T-helper 1 cell treated with Interleukin-12 subunit alpha and Interleukin-12 subunit beta and Interleukin-4 antibody, amounts not matched to agents 30 μg/mL and 1 μg/mL, for 36 hours (primary cell): ENCODE results near the gene FAM161A.
"Not testable (repeated sequence)": the region's sequence is repeated elsewhere in the genome, so short reads cannot be mapped to it uniquely, and the experiment has no call there.

Experiments
- H3K27ac Mint-ChIP-seq: one replicate; pipeline ENCODE4 v1.8.0; 2021; ENCODE audit warnings: mild to moderate bottlenecking, mixed read lengths
- H3K27me3 Mint-ChIP-seq: one replicate; pipeline ENCODE4 v1.8.0; 2021; ENCODE audit warnings: low read depth, mixed read lengths
- H3K36me3 Mint-ChIP-seq: one replicate; pipeline ENCODE4 v1.8.0; 2021; ENCODE audit warnings: low read depth, mixed read lengths
- H3K4me1 Mint-ChIP-seq: one replicate; pipeline ENCODE4 v1.8.0; 2021; ENCODE audit warnings: low read depth, mixed read lengths
- H3K4me3 Mint-ChIP-seq: one replicate; pipeline ENCODE4 v1.8.0; 2021; ENCODE audit warnings: mild to moderate bottlenecking, moderate library complexity, mixed read lengths
- H3K9me3 Mint-ChIP-seq: one replicate; pipeline ENCODE4 v1.8.0; 2021; ENCODE audit warnings: mixed read lengths

Gene FAM161A, protein sequence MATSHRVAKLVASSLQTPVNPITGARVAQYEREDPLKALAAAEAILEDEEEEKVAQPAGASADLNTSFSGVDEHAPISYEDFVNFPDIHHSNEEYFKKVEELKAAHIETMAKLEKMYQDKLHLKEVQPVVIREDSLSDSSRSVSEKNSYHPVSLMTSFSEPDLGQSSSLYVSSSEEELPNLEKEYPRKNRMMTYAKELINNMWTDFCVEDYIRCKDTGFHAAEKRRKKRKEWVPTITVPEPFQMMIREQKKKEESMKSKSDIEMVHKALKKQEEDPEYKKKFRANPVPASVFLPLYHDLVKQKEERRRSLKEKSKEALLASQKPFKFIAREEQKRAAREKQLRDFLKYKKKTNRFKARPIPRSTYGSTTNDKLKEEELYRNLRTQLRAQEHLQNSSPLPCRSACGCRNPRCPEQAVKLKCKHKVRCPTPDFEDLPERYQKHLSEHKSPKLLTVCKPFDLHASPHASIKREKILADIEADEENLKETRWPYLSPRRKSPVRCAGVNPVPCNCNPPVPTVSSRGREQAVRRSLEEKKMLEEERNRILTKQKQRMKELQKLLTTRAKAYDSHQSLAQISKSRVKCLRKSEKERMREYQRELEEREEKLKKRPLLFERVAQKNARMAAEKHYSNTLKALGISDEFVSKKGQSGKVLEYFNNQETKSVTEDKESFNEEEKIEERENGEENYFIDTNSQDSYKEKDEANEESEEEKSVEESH

DNA sequence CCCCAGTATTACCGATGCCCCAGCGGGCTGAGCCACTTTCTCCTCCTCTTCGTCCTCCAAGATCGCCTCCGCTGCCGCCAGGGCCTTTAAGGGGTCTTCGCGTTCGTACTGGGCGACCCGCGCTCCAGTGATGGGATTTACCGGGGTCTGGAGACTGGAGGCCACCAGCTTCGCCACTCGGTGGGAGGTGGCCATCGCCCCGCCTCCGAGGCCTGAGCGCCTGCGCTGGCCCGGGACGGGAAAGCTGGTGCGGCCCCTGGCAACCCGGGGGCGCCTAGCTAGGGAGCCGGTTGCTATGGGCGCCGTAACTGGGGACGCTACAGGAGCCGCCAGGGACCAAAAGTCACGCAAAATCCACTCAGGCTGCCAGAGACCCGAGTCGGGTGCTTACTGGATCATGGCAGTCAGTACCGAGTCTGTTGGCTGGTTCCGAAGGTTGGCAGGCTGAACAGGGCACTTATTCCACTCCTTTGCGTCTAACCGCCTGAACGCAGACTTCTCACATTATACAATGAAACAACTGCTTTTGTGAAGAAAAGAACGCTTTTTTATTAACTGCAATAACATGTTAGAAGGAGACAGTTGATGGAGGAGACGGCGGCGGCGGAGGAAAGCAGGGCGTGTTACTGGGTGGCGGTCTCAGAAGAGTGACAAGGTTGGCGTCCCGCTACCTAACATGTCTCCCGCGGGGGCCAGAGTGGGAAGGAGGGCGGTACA is at the start of gene FAM161A:
FAM161A (minus strand) TSS at position 214 of the 717 bp plus-strand sequence; CDS start at position 195, 19 bp downstream.
- Mint-ChIP-seq H3K27ac (peak within 1 kb of the TSS; percentile 89), H3K27me3 (no peaks in the 10 kb centered on the region), H3K4me1 (peaks cover 19% of the 10 kb centered on the region), H3K36me3 (no peaks in the 10 kb centered on the region), H3K4me3 (peak within 1 kb of the TSS; percentile 89), H3K9me3 (no peaks in the 10 kb centered on the region)

DNA sequence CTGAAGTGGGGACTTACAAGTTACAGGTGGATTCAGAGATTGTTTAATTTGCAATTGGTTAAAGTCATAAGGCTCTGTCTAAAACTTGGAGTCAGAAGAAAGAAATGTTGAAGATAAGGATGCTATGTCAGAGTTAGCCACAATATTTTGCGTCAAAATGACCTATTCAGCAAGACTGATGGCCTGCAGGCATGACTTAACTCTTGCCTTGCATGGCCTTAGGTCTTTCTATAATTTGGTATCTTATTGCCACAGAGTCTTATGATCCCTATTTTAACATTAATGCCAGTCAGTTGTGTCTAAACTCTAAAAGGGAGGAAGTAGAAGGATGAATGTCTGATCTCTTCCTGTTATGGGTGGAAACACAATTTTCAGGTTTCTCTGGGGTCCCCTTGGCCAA is 46.4 kb upstream of the FAM161A start:
- peaks cover 4% of the 10 kb centered on the region for H3K27me3 Mint-ChIP-seq
- H3K4me1 Mint-ChIP-seq, result peaks cover 4% of the 10 kb centered on the region
- no peak overlapping the region for H3K27ac Mint-ChIP-seq
- H3K9me3 Mint-ChIP-seq, result no peaks in the 10 kb centered on the region
- no peak overlapping the region for H3K4me3 Mint-ChIP-seq
- H3K36me3 Mint-ChIP-seq, result no peaks in the 10 kb centered on the region

DNA sequence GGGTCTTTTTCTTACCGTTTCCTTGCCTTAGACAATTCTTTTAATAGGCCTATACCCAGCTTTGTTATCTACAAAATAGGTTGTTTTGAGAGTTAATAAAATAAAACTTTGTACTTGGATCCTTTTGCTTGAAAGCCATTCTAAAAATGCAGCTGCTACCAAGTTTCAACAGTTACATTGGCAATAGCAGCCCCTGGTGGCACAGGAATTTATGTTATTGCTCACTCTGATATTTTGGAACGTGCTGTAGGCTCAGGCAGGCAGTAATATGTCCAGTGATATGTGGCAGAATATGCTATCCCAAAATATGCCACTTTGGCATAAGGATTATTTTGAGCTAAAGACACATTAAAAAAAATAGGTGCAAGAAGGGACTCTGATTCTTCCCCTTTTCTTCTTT is 45.0 kb upstream of the FAM161A start:
- Mint-ChIP-seq H3K27ac (no peak overlapping the region), H3K9me3 (no peaks in the 10 kb centered on the region)

DNA sequence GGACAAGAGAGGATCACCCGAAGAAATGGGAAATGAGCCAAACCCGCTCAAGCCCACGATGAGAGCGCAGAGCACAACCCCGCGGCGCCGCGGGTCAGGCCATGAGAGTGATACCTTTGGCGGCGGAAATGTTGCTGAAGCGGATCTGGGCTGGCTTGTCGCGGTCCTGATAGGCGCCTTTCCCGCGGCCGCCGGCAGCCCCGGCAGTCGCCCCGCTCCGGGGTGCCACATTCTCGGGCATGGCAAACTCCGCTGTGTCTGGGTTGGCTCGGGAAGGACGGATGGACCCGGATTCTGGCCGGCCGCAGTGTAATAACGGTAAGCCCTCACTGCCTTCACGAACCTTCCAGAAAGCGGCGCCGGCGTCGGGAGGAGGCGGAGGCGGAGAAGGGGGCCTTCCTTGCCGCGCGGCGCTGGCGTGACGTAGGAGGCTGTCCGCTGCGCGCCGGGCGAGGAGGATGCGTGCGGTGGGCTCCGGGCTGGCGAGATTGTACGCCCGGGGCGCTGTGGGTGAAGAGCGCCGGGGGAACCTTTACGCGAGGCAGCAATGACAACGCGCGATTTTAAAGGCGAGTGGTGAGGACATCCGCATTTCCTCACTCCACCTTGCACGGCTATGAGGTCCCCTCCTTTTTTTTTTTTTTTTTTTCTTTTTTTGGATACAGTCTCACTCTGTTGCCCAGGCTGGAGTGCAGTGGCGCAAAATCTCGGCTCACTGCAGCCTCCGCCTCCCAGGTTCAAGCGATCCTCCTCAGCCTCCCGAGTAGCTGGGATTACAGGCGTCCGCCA is 34.6 kb upstream of the FAM161A start, which contains the start of gene CCT4:
CCT4 (minus strand) TSS at position 390 of the 789 bp plus-strand sequence; CDS start at position 241, 149 bp downstream.
- peaks cover 25% of the 10 kb centered on the region for H3K4me1 Mint-ChIP-seq
- H3K27me3 Mint-ChIP-seq, result no peaks in the 10 kb centered on the region
- peak within 1 kb of the TSS; percentile 98 for H3K4me3 Mint-ChIP-seq
- H3K36me3 Mint-ChIP-seq, result peaks cover 17% of the 10 kb centered on the region
- H3K27ac Mint-ChIP-seq, result peak within 1 kb of the TSS; percentile 99
- H3K9me3 Mint-ChIP-seq, result no peaks in the 10 kb centered on the region

More for the DNA sequence above, 45.0 kb upstream of the FAM161A start:
- Mint-ChIP-seq H3K27me3 (peaks cover 4% of the 10 kb centered on the region), H3K36me3 (no peaks in the 10 kb centered on the region), H3K4me1 (no peaks in the 10 kb centered on the region), H3K4me3 (no peak overlapping the region)

DNA sequence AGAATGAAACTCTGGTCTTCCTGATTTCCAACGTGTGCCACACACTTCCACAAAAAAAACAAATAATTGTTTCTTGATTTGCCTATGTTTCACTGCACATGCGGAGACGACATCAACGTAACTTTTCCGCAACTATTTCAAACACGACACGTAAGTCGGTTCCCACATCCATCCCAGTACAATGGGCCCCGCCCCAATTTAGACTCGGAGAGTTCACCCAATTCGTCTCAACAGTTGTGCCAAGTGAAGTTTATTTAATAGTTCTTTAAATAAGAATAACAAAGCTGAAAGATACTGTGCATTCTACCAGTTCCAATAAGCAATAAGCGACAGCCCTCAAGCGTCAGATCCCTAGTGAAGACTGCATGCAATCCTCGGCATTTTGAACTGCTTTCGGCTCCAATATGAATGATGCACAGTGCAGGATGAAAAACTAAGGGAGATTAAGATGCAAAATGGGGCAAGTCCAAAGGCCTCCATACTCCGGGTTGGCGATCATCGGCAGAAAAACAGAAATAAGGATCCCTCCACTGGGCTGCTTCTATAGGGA is 33.9 kb upstream of the FAM161A start:
- Mint-ChIP-seq H3K27ac (peak overlapping the region; percentile 99), H3K36me3 (peaks cover 23% of the 10 kb centered on the region), H3K27me3 (no peaks in the 10 kb centered on the region), H3K9me3 (no peaks in the 10 kb centered on the region), H3K4me1 (peaks cover 25% of the 10 kb centered on the region), H3K4me3 (peak overlapping the region; percentile 98)

DNA sequence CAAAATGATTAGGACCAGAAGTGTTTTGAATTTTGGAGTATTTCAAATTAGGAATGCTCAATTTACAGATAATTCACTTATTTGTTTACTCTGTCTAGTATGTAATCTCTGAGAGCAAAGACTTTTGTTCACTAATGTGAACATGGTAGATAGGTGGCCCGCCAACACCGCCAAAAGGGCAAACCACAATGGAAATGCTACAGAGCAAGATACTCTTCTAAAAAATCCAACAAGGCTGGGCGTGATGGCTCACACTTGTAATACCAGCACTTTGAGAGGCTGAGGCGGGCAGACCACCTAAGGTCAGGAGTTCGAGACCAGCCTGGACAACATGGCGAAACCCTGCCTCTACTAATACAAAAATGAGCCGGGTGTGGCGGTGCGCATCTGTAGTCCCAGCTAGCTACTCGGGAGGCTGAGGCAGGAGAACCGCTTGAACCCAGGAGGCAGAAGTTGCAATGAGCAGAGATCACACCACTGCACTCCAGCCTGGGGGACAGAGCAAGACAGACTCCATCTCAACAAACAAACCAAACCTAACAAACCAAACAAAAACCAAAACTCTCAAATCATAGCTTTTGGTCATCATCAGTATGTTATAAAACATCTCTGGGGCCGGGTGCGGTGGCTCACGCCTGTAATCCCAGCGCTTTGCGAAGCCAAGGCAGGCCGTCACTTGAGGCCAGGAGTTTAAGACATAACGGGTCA is 32.2 kb upstream of the FAM161A start:
- Mint-ChIP-seq H3K27me3 (no peaks in the 10 kb centered on the region), H3K4me1 (peaks cover 25% of the 10 kb centered on the region), H3K36me3 (peaks cover 25% of the 10 kb centered on the region), H3K9me3 (no peaks in the 10 kb centered on the region), H3K27ac (no peak overlapping the region), H3K4me3 (peak overlapping the region; percentile 98)

DNA sequence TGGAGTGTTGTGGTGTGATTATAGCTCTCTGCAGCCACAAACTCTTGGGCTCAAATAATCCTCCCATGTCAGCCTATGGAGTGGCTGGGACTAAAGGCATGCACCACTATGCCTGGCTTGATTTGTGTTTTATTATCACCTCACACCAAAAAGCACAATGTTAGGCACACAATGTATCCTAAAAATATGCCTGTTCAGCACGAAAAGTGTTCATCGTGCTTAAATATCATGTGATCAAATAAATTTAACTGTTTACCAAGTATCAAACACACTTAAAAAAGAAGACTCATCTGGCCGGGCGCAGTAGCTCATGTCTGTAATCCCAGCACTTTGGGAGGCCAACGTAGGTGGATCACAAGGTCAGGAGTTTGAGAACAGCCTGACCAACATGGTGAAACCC is 29.0 kb upstream of the FAM161A start:
- Mint-ChIP-seq H3K27ac (no peak overlapping the region), H3K4me1 (peaks cover 23% of the 10 kb centered on the region), H3K9me3 (no peaks in the 10 kb centered on the region), H3K4me3 (no peak overlapping the region), H3K36me3 (peaks cover 29% of the 10 kb centered on the region), H3K27me3 (no peaks in the 10 kb centered on the region)

DNA sequence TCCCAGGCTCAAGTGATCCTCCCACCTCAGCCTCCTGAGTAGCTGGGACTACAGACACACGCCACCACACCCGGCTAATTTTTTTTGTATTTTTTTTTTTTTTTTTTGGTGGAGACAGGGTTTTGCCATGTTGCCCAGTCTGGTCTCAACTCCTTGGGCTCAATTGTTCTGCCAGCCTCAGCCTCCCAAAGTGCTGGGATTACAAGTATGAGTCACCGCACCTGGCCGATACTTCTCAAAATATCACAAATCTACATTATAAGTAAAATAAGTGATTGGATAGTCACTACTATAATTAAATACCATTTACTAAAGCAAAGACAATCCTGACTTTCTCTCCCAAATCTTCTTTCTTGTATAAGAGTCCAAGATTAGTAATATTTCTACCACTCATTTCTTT is 25.5 kb upstream of the FAM161A start:
- H3K27ac Mint-ChIP-seq, H3K9me3 Mint-ChIP-seq, H3K4me3 Mint-ChIP-seq, H3K27me3 Mint-ChIP-seq, H3K4me1 Mint-ChIP-seq: not testable (repeated sequence)
- peaks cover 33% of the 10 kb centered on the region for H3K36me3 Mint-ChIP-seq

DNA sequence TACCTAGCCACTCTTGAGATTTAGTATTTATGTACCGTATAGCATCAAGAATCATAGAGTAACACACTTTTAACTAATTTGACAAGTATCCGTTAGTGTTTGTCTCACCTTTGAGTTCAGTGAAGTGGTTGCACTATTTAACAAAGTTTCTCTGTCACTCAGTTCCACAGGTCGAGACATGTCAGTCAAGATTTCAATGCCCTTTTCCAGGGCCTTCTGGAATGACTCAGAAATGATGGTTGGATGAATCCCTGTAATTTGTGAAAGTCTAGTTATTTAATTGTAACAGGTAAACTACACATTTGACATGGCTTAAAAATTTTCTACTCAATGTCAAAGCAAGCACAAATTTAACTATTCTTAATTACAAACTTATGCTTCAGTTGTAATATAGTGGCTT is 24.9 kb upstream of the FAM161A start:
- peaks cover 3% of the 10 kb centered on the region for H3K4me1 Mint-ChIP-seq
- no peaks in the 10 kb centered on the region for H3K27me3 Mint-ChIP-seq
- H3K9me3 Mint-ChIP-seq, result no peaks in the 10 kb centered on the region
- H3K36me3 Mint-ChIP-seq, result peaks cover 37% of the 10 kb centered on the region
- H3K4me3 Mint-ChIP-seq, result no peak overlapping the region
- H3K27ac Mint-ChIP-seq, result no peak overlapping the region

DNA sequence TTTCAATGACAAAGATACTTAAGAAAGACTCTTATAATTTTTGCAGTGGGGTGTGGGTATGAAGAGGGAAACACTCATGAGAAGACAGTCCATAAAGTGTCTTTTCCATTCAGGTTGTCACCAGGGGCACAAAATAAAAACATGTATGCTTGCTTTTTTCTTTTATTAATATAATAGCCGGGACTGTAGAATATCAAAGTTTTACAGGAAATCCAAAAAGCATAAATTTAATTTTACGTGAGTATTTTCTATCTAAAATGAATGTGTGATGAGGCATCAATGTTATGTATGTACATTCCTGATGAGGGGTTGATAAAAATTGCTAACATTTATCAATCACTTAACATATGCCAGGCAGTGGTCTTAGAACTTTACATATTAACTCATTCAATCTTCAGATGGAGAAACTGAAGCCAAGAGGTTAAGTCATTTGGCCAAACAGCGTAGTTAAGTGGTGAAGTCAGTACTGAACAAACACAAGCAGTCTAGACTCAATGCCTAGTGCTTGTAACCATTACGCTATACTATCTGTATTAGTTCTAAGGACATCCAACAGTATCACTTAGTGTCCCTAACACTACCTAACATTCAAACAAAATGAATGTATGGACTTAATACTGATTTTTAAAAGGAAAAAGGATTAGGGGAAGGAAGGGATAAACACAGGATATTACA is 23.8 kb upstream of the FAM161A start:
- H3K27ac Mint-ChIP-seq, result no peak overlapping the region
- no peak overlapping the region for H3K4me3 Mint-ChIP-seq
- H3K36me3 Mint-ChIP-seq, result peaks cover 32% of the 10 kb centered on the region

DNA sequence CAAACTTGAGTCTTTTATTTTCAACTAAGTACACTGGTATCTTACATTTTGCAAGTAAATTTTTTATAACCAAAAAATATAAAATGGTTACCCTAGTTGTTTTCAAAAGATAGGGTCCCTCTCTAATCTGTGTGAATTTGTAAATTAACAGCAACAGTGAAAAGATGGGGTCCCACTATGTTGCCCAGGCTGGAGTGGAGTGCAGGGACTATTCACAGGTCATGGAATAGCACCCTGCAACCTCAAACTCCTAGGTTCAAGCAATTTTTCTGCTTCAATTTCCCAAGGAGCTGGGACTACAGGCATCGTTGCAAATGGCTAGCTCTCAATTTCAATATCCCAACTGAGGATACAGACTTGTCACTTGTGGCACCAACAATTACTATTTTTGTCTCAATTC is 22.5 kb upstream of the FAM161A start:
- no peaks in the 10 kb centered on the region for H3K9me3 Mint-ChIP-seq
- peaks cover 39% of the 10 kb centered on the region for H3K36me3 Mint-ChIP-seq
- no peak overlapping the region for H3K4me3 Mint-ChIP-seq
- H3K4me1 Mint-ChIP-seq, result peaks cover 3% of the 10 kb centered on the region
- H3K27ac Mint-ChIP-seq, result no peak overlapping the region
- H3K27me3 Mint-ChIP-seq, result no peaks in the 10 kb centered on the region

More for the DNA sequence above, 23.8 kb upstream of the FAM161A start:
- H3K9me3 Mint-ChIP-seq, result no peaks in the 10 kb centered on the region
- H3K27me3 Mint-ChIP-seq, result no peaks in the 10 kb centered on the region
- peaks cover 3% of the 10 kb centered on the region for H3K4me1 Mint-ChIP-seq

DNA sequence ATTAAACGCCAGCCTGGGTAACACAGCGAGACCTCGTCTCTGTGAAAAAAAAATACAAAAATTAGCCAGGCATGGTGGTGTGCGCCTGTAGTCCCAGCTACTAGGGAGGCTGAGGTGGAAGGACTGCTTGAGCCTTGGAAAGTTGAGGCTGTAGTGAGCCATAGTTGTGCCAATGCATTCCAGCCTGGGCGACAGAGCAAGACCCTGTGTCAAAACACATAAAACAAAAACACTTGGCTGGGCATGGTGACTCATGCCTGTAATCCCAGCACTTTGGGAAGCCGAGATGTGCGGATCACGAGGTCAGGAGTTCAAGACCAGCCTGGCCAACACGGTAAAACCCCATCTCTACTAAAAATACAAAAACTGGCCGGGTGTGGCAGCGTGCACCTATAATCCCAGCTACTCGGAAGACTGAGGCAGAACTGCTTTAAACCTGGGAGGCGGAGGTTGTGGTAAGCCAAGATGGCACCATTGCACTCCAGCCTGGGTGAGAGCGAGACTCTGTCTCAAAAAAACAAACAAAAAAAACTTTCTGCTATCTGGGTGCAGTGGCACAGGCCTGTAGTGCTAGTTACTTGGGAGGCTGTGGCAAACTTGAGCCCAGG is 12.7 kb upstream of the FAM161A start:
- H3K4me1 Mint-ChIP-seq, H3K27ac Mint-ChIP-seq, H3K4me3 Mint-ChIP-seq, H3K27me3 Mint-ChIP-seq, H3K9me3 Mint-ChIP-seq: not testable (repeated sequence)
- peaks cover 44% of the 10 kb centered on the region for H3K36me3 Mint-ChIP-seq
